ENCODE data around the gene DIP2A.
"Not testable (repeated sequence)": the region's sequence is repeated elsewhere in the genome, so short reads cannot be mapped to it uniquely, and the experiment has no call there.

Gene DIP2A

GRCh38 chr21:46483300-46484295 lies 24.9 kb downstream of the DIP2A start:
- no peak for DNase-seq (ENCODE audit: low read depth)

DNA sequence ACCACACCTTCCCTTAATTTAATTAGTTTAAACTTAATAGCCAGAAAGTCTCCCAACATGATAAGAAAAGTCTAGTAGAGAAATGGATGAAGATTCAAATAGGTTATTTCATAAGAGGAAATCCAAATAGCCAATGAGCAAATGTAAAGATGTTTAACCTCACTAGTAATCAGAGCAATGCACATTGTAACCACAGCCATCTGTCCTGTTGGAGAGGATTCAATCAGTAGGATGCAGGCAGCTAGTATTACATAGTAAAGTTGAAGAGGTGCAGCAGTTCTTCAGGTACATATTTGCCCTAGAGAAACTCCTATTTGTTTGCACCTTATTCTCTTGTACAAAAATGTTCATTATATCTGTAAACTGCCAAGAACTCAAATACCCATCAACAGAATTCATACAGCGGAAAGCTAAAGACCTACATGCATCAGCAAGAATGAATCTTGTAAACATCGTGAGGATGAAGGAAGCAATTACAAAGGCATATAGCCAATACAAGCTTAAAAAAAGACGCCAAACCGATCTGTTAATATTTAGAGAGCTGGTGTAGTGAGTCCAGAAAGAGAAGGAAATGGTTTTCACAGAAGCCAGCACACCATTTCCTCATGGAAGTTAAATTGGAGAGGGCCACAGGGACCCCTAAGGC lies 27.9 kb downstream of the DIP2A start:
- DNase-seq (ENCODE audit: low read depth) = no peak

DNA sequence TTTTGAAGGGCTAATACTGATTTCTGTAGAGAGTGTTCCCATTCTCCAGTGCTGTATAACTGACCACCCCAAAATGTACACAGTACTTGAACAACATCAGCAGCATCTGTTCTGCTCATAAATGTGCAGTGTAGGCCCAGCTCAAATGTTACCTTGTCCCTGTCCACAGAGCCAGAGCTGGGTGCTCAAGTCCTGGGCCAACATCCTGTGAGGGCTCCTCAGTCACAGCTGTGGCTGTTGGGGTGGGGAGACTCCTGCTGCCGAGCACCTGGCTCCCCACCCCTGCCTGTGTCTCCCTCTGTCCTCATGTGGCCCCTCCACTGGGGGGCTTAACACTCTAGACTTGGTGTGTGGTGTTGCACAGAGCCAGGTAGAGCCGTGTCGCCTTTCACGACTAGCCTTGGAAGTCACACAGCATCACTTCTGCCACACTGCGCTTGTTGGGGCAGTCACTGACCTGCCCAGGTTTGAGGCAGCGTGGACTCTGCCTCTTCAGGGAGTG lies 30.5 kb downstream of the DIP2A start:
- DNase-seq (ENCODE audit: low read depth) = no peak

GRCh38 chr21:46489800-46490199 lies 31.1 kb downstream of the DIP2A start:
- DNase-seq (ENCODE audit: low read depth) = no peak

- no peak for DNase-seq (ENCODE audit: low read depth)
Measured at GRCh38 chr21:46491553-46491952, 32.9 kb downstream of the DIP2A start.

DNA sequence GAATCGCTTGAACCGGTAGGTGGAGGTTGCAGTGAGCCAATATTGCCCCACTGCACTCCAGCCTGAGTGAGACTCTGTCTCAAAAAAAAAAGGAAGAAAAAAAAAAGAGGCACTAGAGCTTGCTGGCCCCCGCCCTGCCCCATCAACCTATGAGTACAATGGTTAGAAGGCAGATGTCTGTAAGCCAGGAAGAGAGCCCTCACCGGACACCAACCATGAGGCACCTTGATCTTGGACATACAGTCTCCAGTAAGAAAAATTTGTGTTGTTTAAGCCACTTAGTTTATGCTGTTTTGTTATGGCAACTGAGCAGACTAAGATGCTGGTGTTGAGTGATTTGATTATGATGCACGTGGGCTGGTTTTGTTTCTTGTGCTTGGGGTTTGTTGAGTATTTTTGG lies 34.2 kb downstream of the DIP2A start:
- DNase-seq (ENCODE audit: low read depth) = no peak

DNA sequence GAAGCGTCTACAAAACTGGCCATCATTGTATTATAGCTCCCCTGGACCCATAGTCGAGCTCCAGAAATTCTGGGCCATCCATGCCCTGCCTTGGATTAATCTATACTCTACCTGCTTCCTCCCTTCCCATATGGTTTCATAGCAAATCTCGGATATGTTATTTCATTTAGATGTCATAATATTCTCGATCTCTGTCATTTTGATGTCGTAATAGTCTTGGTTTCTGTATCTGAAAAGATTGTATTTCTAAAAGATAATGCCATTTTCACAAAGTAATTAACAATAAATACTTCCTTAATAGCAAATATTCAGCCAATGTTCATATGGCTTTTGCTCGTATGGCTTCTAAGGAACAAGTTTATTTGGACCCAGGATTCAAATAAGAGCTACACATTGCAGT lies 35.1 kb downstream of the DIP2A start:
- DNase-seq (ENCODE audit: low read depth) = no peak

- no peak for DNase-seq (ENCODE audit: low read depth)
Measured at GRCh38 chr21:46498335-46499050, 39.8 kb downstream of the DIP2A start.

DNA sequence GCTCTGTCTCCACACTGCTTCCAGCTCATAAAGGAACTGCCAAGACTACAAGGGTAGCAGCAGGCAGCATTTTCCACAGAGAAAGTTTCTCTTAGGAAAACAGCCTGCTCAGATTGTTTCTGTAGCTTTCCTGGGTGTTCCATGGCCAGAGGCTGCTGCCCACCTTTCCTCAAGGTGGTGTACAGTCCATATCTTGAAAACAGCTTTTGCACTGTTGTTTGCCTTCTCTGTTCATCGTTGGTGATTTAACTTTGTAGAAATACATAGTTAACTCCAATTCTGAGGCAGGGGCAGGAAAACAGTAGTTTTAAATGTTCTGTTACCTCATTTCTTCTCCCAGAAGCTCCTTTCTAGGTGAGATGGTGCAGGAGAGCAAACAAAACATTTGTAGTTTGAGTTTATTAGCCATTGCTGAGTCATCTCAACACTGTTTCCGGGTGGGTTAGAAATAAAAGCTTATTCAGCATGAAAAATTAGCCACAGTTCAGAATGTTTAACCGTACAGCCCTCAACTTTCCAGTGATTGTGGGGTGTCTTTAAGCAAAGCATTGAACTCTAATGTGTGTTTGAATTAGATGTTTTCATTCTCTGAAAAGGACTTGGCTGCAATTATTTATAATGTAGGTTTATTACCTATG lies 41.7 kb downstream of the DIP2A start:
- DNase-seq (ENCODE audit: low read depth) = no peak

GRCh38 chr21:46503922-46504550 lies 45.3 kb downstream of the DIP2A start:
- DNase-seq (ENCODE audit: low read depth) = no peak

DNA sequence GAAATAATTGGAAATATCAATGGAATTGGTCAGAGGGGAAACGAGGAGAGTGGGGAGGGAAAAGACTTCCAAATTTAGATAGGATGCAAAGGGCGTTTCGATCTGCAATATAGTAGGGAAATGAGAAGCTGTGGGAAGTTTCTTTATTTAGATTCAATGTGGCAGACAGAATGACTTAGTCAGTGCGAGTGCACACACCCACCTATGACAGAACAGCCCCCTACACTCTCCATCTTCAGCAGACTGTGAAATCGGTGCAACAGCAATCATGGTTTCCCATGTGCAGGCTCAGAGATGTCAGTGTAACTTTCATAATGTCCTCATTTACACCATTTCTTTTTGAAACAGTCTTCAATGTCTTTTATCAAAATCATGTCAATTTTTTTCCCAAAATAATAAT lies 46.0 kb downstream of the DIP2A start:
- no peak for DNase-seq (ENCODE audit: low read depth)

GRCh38 chr21:46507562-46507961 lies 48.9 kb downstream of the DIP2A start:
- DNase-seq (ENCODE audit: low read depth) = no peak

DNA sequence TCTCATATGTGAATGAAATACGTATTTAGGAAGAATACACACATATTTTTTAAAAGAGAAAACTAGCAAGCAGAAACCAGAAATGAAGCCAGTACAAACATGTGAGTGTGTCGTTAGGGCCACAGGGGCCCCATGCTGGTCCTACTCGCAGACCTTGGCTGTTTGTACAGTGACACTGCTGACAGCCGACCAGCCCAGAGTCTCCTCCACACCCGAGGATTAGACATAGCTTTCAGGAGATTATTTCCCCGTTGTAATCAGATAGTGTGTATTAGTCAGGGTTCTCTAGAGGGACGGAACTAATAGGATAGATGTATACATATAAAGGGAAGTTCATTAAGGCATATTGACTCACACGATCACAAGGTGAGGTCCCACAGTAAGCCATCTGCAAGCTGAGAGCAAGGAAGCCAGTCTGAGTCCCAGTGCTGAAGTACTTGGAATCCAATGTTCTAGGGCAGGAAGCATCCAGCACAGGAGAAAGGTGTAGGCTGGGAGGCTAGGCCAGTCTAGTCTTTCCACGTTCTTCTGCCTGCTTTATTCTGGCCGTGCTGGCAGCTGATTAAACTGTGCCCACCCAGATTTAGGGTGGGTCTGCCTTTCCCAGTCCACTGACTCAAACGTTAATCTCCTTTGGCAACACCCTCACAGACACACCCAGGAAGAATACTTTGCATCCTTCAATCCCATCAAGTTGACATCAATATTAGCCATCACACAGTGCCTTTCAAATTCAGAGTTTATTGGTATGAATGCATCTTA lies 51.2 kb downstream of the DIP2A start:
- peak; percentile 32 for DNase-seq (ENCODE audit: low read depth)

DNA sequence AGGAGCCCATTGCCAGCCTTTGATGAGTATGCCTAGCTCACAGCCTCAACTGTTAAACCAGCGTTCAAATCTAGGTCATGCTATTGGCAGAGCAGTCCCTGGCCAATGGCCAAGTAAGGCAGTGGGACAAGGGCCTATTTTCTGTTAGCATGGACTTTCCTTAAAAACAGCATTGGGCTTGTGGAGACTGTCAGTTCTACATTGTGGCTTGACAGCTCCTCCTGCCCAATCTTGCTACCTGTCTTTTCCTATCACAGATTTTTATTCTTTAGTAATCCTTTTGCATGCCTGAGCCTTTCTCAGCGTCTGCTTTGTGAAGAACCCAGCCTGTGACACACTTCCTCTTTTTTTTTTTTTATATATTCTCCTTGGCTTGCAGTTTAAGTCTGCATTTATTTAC lies 56.4 kb downstream of the DIP2A start:
- DNase-seq (ENCODE audit: low read depth) = peak; percentile 26

- DNase-seq (ENCODE audit: low read depth) = no peak
Measured at GRCh38 chr21:46516068-46516467, 57.4 kb downstream of the DIP2A start.

DNA sequence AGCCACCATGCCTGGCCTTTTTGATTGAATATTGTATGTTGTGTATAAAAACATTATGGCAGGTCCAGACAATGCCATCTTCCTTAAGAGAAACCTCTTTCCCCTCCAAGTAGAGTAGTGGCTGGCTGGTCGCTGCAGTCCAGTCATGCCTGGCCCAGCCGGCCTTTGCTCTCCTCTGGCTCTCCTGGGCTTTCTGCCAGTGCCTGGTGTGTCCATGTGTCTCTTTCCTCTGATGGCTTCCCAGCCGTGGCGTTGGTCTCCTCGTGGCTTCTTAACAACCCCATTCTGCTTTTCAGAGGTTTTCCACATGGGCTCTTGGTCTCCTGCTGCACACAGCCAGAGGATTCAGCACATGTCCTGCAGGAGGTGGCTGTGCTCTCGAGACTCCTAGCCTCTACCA lies 58.7 kb downstream of the DIP2A start:
- no peak for DNase-seq (ENCODE audit: low read depth)

DNA sequence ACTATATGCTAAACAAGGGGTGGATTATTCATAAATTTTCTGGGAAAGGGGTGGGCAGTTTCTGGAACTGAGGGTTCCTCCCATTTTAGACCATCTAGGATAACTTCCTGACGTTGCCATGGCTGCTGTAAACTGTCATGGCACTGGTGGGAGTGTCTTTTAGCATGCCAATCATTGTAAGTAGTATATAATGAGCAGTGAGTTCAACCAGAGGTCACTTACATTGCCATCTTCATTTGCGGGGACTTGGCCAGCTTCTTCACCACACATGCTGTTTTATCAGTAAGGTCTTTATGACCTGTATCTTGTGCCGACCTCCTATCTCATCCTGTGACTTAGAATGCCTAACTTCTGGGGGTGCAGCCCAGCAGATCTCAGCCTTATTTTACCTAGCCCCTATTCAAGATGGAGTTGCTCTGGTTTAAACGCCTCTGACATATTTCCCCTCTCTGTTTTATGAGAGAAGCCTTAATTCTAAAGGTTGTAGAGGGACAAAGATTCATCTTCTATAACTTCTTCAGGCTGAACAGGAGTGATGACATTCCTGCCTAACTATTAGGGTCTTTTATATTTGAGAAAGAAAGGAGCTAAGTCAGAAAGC lies 60.4 kb downstream of the DIP2A start:
- DNase-seq (ENCODE audit: low read depth) = no peak

GRCh38 chr21:46527393-46527792 lies 68.7 kb downstream of the DIP2A start:
- DNase-seq (ENCODE audit: low read depth) = not testable (repeated sequence)

GRCh38 chr21:46527801-46528200 lies 69.1 kb downstream of the DIP2A start:
- DNase-seq (ENCODE audit: low read depth) = no peak

DNA sequence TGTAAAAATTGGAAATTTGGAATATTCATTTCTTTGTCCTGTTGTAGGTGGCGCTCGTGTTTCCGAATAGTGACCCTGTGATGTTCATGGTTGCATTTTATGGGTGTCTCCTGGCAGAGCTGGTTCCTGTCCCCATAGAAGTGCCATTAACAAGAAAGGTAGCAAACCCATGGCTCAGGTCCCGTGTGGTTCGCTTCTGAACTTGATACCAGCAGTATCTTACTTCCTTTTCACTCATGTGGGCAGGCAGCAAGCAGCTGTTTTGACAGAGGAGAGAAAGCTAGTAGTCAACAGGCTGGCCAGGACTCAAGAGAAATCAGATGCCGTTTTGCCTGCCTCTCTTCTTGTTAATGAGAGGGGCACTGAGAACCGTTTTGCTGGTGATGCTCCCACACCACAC lies 73.4 kb downstream of the DIP2A start:
- no peak for DNase-seq (ENCODE audit: low read depth)
